IPS-NIHi11 (cell line): Measurements from ENCODE around the gene CDCA3.

Experiments
- DNase-seq: peaks from one replicate; pipeline ENCODE4 v3.0.0; 2012; ENCODE audit warnings: mixed read lengths, low spot score

Gene CDCA3

GRCh38 chr12:6819106-6820030 lies 31.7 kb downstream of the CDCA3 start:
- no peak for DNase-seq

GRCh38 chr12:6818645-6819044 lies 32.4 kb downstream of the CDCA3 start:
- no peak for DNase-seq

GRCh38 chr12:6818222-6818621 lies 32.9 kb downstream of the CDCA3 start:
- peak; percentile 73 for DNase-seq

- DNase-seq = no peak
Observed at GRCh38 chr12:6817662-6818157, 33.4 kb downstream of the CDCA3 start.

- DNase-seq = no peak
Observed at GRCh38 chr12:6817098-6817497, 34.0 kb downstream of the CDCA3 start.

GRCh38 chr12:6816598-6816997 lies 34.5 kb downstream of the CDCA3 start:
- DNase-seq = no peak

- DNase-seq = no peak
Observed at GRCh38 chr12:6813363-6813762, 37.7 kb downstream of the CDCA3 start.

- DNase-seq = no peak
Observed at GRCh38 chr12:6810758-6811157, 40.3 kb downstream of the CDCA3 start.

GRCh38 chr12:6809056-6809455 lies 42.0 kb downstream of the CDCA3 start:
- no peak for DNase-seq

- no peak for DNase-seq
Observed at GRCh38 chr12:6807170-6807569, 43.9 kb downstream of the CDCA3 start.

- no peak for DNase-seq
Observed at GRCh38 chr12:6799147-6799546, 51.9 kb downstream of the CDCA3 start.
